SK-N-SH treated with all-trans-retinoic acid at 6 μM for 48 hours (cell line): ENCODE data around the gene ZEB1.

ENCODE experiments used
- ATAC-seq: fragments of 200-7000 bp; cut with Tn5 transposase; 3 replicates; pipeline ENCODE4 v1.9.1; 2020; ENCODE audit warnings: mild to moderate bottlenecking, moderate library complexity
- ARNTL ChIP-seq: fragments of 450-650 bp; formaldehyde crosslinking; IDR thresholded peaks from 2 replicates; pipeline ENCODE4 v1.5.0; 2020; ENCODE audit warnings: low read depth, mild to moderate bottlenecking, moderate library complexity, borderline replicate concordance
- BACH2 ChIP-seq: fragments of 250-450 bp; sonication (Bioruptor Pico); IDR thresholded peaks from 2 replicates; pipeline ENCODE4 v1.9.0; 2021; ENCODE audit warnings: mild to moderate bottlenecking, borderline replicate concordance
- CSDC2 ChIP-seq: fragments of 250-450 bp; sonication (Bioruptor Pico); IDR thresholded peaks from 2 replicates; pipeline ENCODE4 v1.5.0; 2020; ENCODE audit warnings: mild to moderate bottlenecking, moderate library complexity
- ESRRG ChIP-seq: fragments of 250-450 bp; sonication (Bioruptor Pico); IDR thresholded peaks from 2 replicates; pipeline ENCODE4 v1.6.1; 2021; ENCODE audit warnings: mild to moderate bottlenecking
- GLIS3 ChIP-seq: fragments of 250-450 bp; sonication (Bioruptor Pico); IDR thresholded peaks from 2 replicates; pipeline ENCODE4 v1.5.0; 2020; ENCODE audit warnings: mild to moderate bottlenecking, moderate library complexity
- ISL1 ChIP-seq: fragments of 250-450 bp; sonication (Bioruptor Pico); IDR thresholded peaks from 2 replicates; pipeline ENCODE4 v2.1.2; 2022; ENCODE audit warnings: mild to moderate bottlenecking, moderate library complexity
- OSR1 ChIP-seq: fragments of 250-450 bp; sonication (Bioruptor Pico); IDR thresholded peaks from 2 replicates; pipeline ENCODE4 v1.8.0; 2022; ENCODE audit warnings: moderate library complexity, mild to moderate bottlenecking, inconsistent platforms
- PPARA ChIP-seq: fragments of 250-450 bp; sonication (Bioruptor Pico); IDR thresholded peaks from 2 replicates; pipeline ENCODE4 v1.5.0; 2020; ENCODE audit warnings: mild to moderate bottlenecking, borderline replicate concordance
- RARB ChIP-seq: fragments of 250-450 bp; sonication (Bioruptor Pico); IDR thresholded peaks from 2 replicates; pipeline ENCODE4 v1.8.0; 2021; ENCODE audit warnings: mild to moderate bottlenecking, moderate library complexity
- SNAI2 ChIP-seq: fragments of 250-450 bp; sonication (Bioruptor Pico); IDR thresholded peaks from 2 replicates; pipeline ENCODE4 v1.5.0; 2020; ENCODE audit warnings: mild to moderate bottlenecking, moderate library complexity
- TCF4 ChIP-seq: fragments of 250-450 bp; sonication (Bioruptor Pico); IDR thresholded peaks from 2 replicates; pipeline ENCODE4 v1.8.0; 2021; ENCODE audit warnings: mild to moderate bottlenecking, moderate library complexity, borderline replicate concordance
- TOX ChIP-seq: fragments of 250-450 bp; sonication (Bioruptor Pico); IDR thresholded peaks from 2 replicates; pipeline ENCODE4 v1.8.0; 2021; ENCODE audit warnings: mild to moderate bottlenecking, moderate library complexity, borderline replicate concordance
- ZC3H10 ChIP-seq: fragments of 250-450 bp; sonication (Bioruptor Pico); IDR thresholded peaks from 2 replicates; pipeline ENCODE4 v1.5.1; 2021; ENCODE audit warnings: mild to moderate bottlenecking, moderate library complexity
- ZFP30 ChIP-seq: fragments of 450-650 bp; formaldehyde crosslinking; IDR thresholded peaks from 2 replicates; pipeline ENCODE4 v1.5.0; 2022; ENCODE audit warnings: mild to moderate bottlenecking, moderate library complexity
- ZNF565 ChIP-seq: fragments of 450-650 bp; formaldehyde crosslinking; conservative IDR thresholded peaks from 2 replicates; pipeline ENCODE4 v1.5.0; 2020; ENCODE audit warnings: low read depth, mild to moderate bottlenecking, moderate library complexity
- ZNF70 ChIP-seq: fragments of 450-650 bp; formaldehyde crosslinking; IDR thresholded peaks from 2 replicates; pipeline ENCODE4 v1.5.0; 2020; ENCODE audit warnings: mild to moderate bottlenecking, moderate library complexity
- ZNF8 ChIP-seq: fragments of 450-650 bp; formaldehyde crosslinking; IDR thresholded peaks from 2 replicates; pipeline ENCODE4 v1.5.0; 2020; ENCODE audit warnings: mild to moderate bottlenecking, moderate library complexity
- TF ChIP-seq, protein P1 (sequence below): fragments of 250-450 bp; sonication (Bioruptor Pico); IDR thresholded peaks from 2 replicates; pipeline ENCODE4 v1.5.1; 2021; ENCODE audit warnings: mild to moderate bottlenecking, moderate library complexity
- TF ChIP-seq, protein P2 (sequence below): fragments of 250-450 bp; sonication (Bioruptor Pico); IDR thresholded peaks from 2 replicates; pipeline ENCODE4 v1.8.0; 2021; ENCODE audit warnings: low read depth, mild to moderate bottlenecking, moderate library complexity, borderline replicate concordance
- TF ChIP-seq, protein P3 (sequence below): fragments of 250-450 bp; sonication (Bioruptor Pico); IDR thresholded peaks from 2 replicates; pipeline ENCODE4 v1.8.0; 2020; ENCODE audit warnings: mild to moderate bottlenecking, moderate library complexity, borderline replicate concordance

Gene ZEB1

DNA sequence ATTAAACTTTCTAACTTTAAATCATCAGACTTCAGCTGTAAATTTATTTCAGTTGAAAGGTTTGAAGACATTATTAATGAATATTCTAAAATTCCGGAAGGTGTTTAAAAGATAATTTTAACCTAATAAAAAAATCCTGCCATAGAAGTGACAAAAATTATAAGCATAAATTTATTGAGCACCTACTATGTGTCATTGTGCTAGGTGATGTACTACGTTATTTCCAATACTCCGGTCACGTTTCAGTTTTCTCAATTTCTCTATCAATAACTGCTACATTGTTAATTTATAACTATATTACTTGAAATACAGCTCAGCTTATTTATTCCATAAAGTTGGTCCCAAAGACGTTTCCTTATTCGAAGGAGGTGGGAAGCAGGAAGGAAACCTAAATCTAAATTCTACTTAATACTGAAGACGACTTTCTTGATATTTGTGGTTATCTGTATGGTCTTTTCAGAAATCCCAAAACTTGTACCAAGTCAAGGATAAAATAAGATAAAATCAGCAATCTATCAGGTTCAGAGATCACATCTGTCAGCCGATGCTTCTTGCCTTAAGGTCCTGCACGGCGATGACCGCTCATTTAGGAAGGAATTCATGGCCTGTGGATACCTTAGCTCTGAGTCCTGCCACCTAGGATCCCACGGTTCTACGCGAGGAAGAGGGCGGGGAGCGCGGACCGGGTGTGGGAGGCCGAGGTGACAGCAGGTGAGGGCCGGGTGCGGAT, 1.2 kb upstream of the ZEB1 start:
- TF ChIP-seq, protein P1, sequence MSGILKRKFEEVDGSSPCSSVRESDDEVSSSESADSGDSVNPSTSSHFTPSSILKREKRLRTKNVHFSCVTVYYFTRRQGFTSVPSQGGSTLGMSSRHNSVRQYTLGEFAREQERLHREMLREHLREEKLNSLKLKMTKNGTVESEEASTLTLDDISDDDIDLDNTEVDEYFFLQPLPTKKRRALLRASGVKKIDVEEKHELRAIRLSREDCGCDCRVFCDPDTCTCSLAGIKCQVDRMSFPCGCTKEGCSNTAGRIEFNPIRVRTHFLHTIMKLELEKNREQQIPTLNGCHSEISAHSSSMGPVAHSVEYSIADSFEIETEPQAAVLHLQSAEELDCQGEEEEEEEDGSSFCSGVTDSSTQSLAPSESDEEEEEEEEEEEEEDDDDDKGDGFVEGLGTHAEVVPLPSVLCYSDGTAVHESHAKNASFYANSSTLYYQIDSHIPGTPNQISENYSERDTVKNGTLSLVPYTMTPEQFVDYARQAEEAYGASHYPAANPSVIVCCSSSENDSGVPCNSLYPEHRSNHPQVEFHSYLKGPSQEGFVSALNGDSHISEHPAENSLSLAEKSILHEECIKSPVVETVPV (CRISPR knock-in tag): no peak
- TF ChIP-seq ZNF8 (CRISPR knock-in tag) (no peak), CSDC2 (CRISPR knock-in tag) (no peak), ZNF565 (CRISPR knock-in tag) (no peak), GLIS3 (CRISPR knock-in tag) (no peak), BACH2 (no peak), ESRRG (no peak), RARB (CRISPR knock-in tag) (no peak), ARNTL (CRISPR knock-in tag) (no peak), ZFP30 (CRISPR knock-in tag) (no peak), TOX (no peak), ISL1 (CRISPR knock-in tag) (no peak), SNAI2 (CRISPR knock-in tag) (no peak), TCF4 (CRISPR knock-in tag) (no peak), ZNF70 (CRISPR knock-in tag) (no peak)
- TF ChIP-seq, protein P2, sequence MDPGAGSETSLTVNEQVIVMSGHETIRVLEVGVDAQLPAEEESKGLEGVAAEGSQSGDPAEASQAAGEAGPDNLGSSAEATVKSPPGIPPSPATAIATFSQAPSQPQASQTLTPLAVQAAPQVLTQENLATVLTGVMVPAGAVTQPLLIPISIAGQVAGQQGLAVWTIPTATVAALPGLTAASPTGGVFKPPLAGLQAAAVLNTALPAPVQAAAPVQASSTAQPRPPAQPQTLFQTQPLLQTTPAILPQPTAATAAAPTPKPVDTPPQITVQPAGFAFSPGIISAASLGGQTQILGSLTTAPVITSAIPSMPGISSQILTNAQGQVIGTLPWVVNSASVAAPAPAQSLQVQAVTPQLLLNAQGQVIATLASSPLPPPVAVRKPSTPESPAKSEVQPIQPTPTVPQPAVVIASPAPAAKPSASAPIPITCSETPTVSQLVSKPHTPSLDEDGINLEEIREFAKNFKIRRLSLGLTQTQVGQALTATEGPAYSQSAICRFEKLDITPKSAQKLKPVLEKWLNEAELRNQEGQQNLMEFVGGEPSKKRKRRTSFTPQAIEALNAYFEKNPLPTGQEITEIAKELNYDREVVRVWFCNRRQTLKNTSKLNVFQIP (CRISPR knock-in tag): no peak
- no peak for ATAC-seq

DNA sequence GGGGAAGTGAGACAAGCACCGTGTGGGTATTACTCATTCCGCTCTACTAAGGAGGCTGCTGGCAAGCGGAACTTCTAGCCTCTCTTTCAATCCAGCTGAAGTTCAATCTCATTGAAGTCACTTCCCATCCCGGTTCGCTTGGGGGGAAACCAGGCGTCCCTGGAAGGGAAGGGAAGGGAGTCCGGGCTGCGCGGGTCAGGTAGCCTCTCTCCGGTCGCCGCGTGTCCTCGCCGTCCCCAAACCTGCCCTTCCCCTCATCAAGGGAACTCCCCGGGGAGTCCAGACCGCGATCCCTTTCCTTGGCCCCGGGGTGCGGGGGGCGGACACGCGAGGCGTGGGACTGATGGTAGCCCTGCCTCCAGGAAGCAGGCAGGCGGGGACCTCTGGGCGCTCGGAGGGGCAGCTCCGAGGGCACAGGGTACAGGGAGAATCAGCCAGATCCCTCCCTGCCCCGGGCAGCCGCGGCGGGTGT, 598 bp upstream of the ZEB1 start:
- TF ChIP-seq, protein P2 (CRISPR knock-in tag): no peak
- TF ChIP-seq CSDC2 (CRISPR knock-in tag) (no peak), OSR1 (CRISPR knock-in tag) (no peak), ZNF70 (CRISPR knock-in tag) (no peak), GLIS3 (CRISPR knock-in tag) (no peak), ISL1 (CRISPR knock-in tag) (no peak), TCF4 (CRISPR knock-in tag) (no peak), ZC3H10 (CRISPR knock-in tag) (no peak), BACH2 (no peak), PPARA (CRISPR knock-in tag) (no peak), ARNTL (CRISPR knock-in tag) (no peak), TOX (no peak)
- TF ChIP-seq, protein P3, sequence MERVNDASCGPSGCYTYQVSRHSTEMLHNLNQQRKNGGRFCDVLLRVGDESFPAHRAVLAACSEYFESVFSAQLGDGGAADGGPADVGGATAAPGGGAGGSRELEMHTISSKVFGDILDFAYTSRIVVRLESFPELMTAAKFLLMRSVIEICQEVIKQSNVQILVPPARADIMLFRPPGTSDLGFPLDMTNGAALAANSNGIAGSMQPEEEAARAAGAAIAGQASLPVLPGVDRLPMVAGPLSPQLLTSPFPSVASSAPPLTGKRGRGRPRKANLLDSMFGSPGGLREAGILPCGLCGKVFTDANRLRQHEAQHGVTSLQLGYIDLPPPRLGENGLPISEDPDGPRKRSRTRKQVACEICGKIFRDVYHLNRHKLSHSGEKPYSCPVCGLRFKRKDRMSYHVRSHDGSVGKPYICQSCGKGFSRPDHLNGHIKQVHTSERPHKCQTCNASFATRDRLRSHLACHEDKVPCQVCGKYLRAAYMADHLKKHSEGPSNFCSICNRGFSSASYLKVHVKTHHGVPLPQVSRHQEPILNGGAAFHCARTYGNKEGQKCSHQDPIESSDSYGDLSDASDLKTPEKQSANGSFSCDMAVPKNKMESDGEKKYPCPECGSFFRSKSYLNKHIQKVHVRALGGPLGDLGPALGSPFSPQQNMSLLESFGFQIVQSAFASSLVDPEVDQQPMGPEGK: no peak
- TF ChIP-seq, protein P1 (CRISPR knock-in tag): no peak
- ATAC-seq: peak; percentile 76
